Stimulated activated CD8-positive, alpha-beta memory T cell treated with anti-CD3 and anti-CD28 coated beads, Interleukin-12 subunit alpha, Interleukin-12 subunit beta, amount 100 ng/mL, for 24 hours (primary cell): Measurements from ENCODE around the gene RPS29.

Experiments used
- DNase-seq: peaks from one replicate; pipeline ENCODE4 v3.0.0-alpha.2; 2020; ENCODE audit errors: extremely low read depth

RPS29 gene

DNA sequence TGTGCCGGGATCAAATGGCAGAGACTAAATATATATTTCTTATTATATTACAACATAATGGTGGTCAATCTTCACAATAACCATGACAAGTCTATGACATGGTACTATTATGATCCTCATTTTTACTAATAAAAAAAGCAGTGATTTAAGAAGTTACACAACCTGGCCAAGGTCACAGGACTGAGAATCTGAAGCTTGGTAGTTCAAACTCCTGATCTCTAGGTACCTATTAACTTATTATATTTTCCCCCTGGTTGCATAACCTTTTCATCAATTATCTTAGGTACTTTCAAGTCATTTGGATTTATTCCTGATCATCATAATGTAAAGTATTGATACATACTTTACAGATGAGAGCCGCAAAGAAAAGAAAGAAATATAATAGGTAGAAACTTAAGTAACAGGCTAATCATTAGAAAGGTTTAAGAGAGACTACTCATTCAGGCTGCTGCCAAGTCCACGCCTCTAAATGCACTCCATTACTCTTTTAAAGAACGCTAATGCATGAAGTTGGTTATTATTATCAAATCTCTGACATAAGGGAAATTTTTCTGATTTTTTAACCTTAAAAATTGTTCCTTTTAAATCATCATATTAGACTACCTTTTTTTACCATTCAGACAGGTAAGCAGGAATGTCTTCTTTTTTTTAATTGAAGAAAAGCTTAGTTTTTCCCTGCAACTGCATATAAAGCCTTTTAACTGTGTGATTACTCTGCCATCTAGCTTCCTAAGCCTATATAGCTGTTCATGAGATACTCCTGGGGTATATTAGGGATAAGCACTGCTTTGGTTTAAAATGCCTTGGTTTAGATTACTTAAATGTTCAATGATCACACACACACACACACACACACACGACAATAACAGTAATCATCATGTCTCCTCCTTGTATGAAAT, 35.6 kb downstream of the RPS29 start:
- no peak for DNase-seq

DNA sequence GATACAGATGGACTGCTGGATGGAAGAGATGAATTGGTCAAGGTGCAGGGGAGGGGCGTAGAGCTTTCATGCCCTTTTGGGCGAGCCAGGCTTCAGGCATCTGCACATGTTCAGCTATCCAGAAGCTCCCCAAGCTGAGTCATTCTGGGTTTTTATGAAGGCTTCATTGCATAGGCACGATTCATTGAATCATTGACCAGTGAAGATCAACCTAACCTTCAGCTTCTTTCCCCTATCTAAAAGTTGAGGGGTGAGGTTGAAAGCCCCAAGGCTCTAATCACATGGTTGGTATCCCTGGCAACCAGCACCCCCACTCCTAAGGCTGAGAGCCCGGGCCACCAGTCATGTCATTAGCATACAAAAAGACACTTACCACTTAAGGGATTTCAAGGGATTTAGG, 36.3 kb downstream of the RPS29 start:
- DNase-seq: no peak

DNA sequence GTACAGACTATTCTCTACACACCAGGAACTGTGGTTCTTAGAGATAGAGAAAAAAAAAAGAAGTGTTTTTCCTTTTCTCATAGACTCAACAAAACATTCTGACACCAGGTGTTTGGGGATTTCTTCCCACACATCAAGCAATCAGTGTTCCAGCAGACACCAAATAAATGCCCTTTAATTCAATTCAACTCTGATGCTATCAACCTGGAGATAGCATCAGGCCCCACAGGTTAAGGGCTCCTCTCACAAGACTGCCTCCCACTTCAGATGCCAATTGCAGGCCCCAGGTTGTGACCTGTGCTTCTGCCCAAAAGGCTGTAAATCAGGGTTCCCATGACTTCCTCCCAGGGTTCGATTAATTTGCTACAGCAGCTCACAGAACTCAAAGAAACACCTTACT, 36.7 kb downstream of the RPS29 start:
- DNase-seq: no peak

DNA sequence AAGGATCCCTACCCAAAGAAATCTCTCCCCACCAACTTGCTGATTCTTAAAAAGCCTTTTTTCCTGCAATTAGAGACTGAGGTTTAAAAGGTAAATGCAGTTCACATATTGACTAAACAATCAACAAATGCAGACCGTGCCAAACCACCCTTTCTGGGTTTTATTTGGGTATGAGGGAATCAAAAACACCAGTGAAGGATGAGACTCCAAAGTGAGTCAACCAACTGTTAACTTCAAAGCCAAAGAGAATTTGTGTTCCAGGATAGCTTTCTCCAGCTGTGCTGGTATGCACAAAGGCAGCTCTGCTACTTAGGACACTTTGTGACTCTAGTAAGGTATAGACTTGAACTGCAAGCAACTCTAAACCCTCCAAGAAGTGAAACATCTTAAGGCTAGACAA, 39.4 kb downstream of the RPS29 start:
- no peak for DNase-seq

DNA sequence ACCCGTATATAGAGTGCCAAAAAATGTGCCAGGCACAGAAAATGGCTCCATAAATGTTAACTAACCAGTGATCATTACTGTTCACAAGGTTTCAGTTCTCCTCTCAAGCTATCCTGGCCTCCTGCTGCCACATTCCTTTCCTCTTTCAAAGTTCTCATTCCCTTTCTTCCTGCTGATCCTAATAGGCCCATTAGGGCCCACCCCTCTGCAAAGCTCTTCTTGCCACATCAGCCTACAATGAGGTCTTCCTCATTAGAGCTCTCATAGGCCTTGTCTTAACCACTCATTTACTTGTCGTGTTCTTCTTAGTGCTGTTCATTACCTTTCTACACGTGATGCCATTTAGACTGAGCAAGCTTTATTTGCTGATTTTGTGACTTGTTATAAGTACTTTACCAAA, 40.5 kb downstream of the RPS29 start:
- DNase-seq: no peak

DNA sequence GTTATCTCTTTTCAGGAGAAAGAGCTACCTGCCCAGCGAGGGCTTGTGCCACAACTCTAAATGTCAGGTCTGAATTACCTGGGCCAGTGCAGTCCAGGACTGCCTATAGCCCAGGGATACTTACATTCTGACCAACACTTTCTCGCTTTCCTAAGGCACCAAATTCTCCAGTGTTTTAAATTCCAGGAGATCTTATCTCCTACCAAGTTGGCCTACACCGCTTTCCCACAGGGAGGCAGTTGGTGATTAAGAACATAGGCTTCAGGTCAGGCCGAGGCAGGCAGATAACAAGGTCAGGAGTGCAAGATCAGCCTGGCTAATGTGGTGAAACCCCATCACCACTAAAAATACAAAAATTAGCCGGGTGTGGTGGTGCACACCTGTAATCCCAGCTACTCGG, 41.1 kb downstream of the RPS29 start:
- no peak for DNase-seq

DNA sequence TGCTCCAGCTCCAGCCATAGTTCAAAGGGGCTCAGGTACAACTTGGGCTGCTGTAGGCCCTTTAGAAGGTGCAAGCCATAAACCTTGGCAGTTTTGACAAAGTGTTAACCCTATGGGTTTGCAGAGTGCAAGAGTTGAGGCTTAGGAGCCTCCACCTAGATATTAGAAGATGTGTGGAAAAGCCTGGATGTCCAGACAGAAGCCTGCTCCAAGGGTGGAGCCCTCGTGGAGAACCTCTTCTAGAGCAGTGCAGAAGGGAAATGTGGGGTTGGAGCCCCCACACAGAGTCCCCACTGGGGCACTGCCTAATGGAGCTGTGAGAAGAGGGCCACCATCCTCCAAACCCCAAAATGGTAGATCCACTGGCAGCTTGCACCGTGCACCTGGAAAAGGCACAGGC, 45.1 kb downstream of the RPS29 start:
- DNase-seq: no peak

DNA sequence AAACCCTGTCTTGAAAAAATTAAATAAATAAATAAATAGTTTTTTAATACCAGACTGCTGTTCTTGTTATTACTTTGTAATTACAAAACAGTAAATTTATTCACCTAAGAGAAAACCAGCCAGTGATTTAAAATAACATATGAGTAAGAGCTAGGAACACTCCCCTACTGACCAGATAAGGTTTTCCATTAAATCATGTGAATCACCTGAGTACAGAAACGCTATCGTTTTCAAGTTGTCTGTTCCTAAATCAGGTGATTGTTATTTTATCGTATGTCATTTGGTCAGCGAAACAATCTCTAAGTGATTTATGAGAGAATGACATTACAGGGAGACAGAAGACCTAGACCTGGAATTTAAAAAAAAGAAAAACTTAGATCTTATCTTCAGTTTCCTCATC, 47.3 kb downstream of the RPS29 start:
- no peak for DNase-seq
